Activated CD4-positive, alpha-beta memory T cell treated with anti-CD3 and anti-CD28 coated beads for 36 hours (primary cell): ENCODE results near the gene RABGAP1L. TPM values are rescaled to one million over a fixed set of nuclear protein-coding genes. Genes with fewer than 3 reads are reported as not detected.

ENCODE experiments used
- CTCF ChIA-PET: fragments of 350-600 bp; sonication (Branson Sonifier 250); formaldehyde crosslinking; loops from one replicate; lab custom pipeline; 2021; ENCODE audit warnings: antibody characterized with exemption, inconsistent platforms; lab: Charles Lee
- POLR2A ChIA-PET: fragments of 350-600 bp; sonication (Branson Sonifier 250); formaldehyde crosslinking; loops from one replicate; lab custom pipeline; 2021; ENCODE audit warnings: antibody characterized with exemption; lab: Charles Lee
- DNase-seq: peaks from one replicate; pipeline ENCODE4 v3.0.0-alpha.2; 2020
- H3K27ac Mint-ChIP-seq: one replicate; pipeline ENCODE4 v1.8.0; 2021; ENCODE audit warnings: mixed read lengths
- H3K27me3 Mint-ChIP-seq: one replicate; pipeline ENCODE4 v1.8.0; 2021; ENCODE audit warnings: mixed read lengths
- H3K36me3 Mint-ChIP-seq: one replicate; pipeline ENCODE4 v1.8.0; 2021; ENCODE audit warnings: mixed read lengths
- H3K4me1 Mint-ChIP-seq: one replicate; pipeline ENCODE4 v1.8.0; 2021; ENCODE audit warnings: low read depth, mixed read lengths
- H3K4me3 Mint-ChIP-seq: one replicate; pipeline ENCODE4 v1.8.0; 2021; ENCODE audit warnings: mild to moderate bottlenecking, mixed read lengths
- H3K9me3 Mint-ChIP-seq: one replicate; pipeline ENCODE4 v1.8.0; 2021; ENCODE audit warnings: mixed read lengths
- intact Hi-C: fragments of 100-400 bp; cut with micrococcal nuclease; formaldehyde crosslinking; loops from one replicate; pipeline ENCODE4 v1.15.1; 2023
- total RNA-seq, 2 experiments: library from RNA; stranded (reverse); gene quantifications; one replicate each; pipeline ENCODE4 v1.2.3, GENCODE V29; 2021

Gene RABGAP1L
- total RNA-seq, 2 experiments from 2014 or later = 30.5 to 30.9 TPM

GRCh38 chr1:174991473-174991872, 832.2 kb downstream of the RABGAP1L start:
- no peak overlapping the region for H3K4me3 Mint-ChIP-seq
- no peak overlapping the region for H3K27ac Mint-ChIP-seq

GRCh38 chr1:174995121-174995520, 835.8 kb downstream of the RABGAP1L start:
- Mint-ChIP-seq H3K27me3 (no peaks in the 10 kb centered on the region), H3K27ac (no peak overlapping the region), H3K9me3 (no peaks in the 10 kb centered on the region), H3K4me1 (peaks cover 21% of the 10 kb centered on the region), H3K4me3 (no peak overlapping the region), H3K36me3 (peaks cover 4% of the 10 kb centered on the region)
- CTCF ChIA-PET = interaction anchor here (0.7 kb wide), 1 partner anchor 63 kb away, joined by 3 read pairs; no protein-coding TSS in a partner anchor
- DNase-seq = no peak
- POLR2A ChIA-PET = no interaction called here
- intact Hi-C loops = loop anchor here (5.0 to 10.0 kb wide), 4 partner anchors 178 to 1520 kb away; partner anchors contain the start of genes PRDX6, RABGAP1L and RC3H1

More at GRCh38 chr1:174991473-174991872, 832.2 kb downstream of the RABGAP1L start:
- CTCF ChIA-PET = interaction anchor here (2.9 kb wide), 1 partner anchor 8 kb away, joined by 10 read pairs; no protein-coding TSS in a partner anchor
- H3K27me3 Mint-ChIP-seq = no peaks in the 10 kb centered on the region
- POLR2A ChIA-PET = no interaction called here
- intact Hi-C loops = loop anchor here (10.0 kb wide), 2 partner anchors 837 to 1517 kb away; partner anchors contain the start of genes PRDX6 and RABGAP1L
- no peaks in the 10 kb centered on the region for H3K9me3 Mint-ChIP-seq
- H3K36me3 Mint-ChIP-seq = peaks cover 15% of the 10 kb centered on the region
- DNase-seq = no peak
- H3K4me1 Mint-ChIP-seq = peaks cover 29% of the 10 kb centered on the region

DNA sequence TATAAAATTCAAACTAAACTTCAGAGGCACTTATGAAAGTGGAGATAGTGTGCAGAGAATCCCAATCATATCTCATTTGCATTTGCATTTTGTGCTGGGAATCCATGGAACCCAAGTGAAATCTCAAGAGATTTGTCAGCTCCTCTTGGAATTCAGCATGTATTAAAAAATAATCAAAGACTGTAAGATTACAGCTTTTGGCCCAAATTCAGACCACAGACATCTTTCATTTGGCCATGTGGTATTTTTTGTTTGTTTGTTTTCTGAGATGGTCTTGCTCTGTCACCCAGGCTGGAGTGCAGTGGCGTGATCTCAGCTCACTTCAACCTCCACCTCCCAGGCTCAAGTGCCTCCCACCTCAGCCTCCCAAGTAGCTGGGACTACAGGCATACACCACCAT, 836.6 kb downstream of the RABGAP1L start:
- CTCF ChIA-PET = interaction anchor here (0.7 to 4.3 kb wide), 3 partner anchors 12 to 112 kb away, joined by 3 to 20 read pairs (median 4); no protein-coding TSS in a partner anchor
- intact Hi-C loops = loop anchor here (5.0 to 10.0 kb wide), 4 partner anchors 179 to 1521 kb away; partner anchors contain the start of genes PRDX6, RABGAP1L and RC3H1

GRCh38 chr1:174996476-174996875, 837.2 kb downstream of the RABGAP1L start:
- H3K27ac Mint-ChIP-seq = peak overlapping the region; percentile 10
- POLR2A ChIA-PET = no interaction called here
- CTCF ChIA-PET = interaction anchor here (1.1 to 4.3 kb wide), 2 partner anchors 13 to 113 kb away, joined by 4 to 20 read pairs; no protein-coding TSS in a partner anchor

More for the DNA sequence above, 836.6 kb downstream of the RABGAP1L start:
- H3K27ac Mint-ChIP-seq = no peak overlapping the region
- DNase-seq = no peak
- H3K4me3 Mint-ChIP-seq = no peak overlapping the region
- H3K27me3 Mint-ChIP-seq = no peaks in the 10 kb centered on the region
- H3K4me1 Mint-ChIP-seq = peaks cover 22% of the 10 kb centered on the region
- POLR2A ChIA-PET = no interaction called here
- H3K9me3 Mint-ChIP-seq = no peaks in the 10 kb centered on the region
- H3K36me3 Mint-ChIP-seq = peaks cover 11% of the 10 kb centered on the region

DNA sequence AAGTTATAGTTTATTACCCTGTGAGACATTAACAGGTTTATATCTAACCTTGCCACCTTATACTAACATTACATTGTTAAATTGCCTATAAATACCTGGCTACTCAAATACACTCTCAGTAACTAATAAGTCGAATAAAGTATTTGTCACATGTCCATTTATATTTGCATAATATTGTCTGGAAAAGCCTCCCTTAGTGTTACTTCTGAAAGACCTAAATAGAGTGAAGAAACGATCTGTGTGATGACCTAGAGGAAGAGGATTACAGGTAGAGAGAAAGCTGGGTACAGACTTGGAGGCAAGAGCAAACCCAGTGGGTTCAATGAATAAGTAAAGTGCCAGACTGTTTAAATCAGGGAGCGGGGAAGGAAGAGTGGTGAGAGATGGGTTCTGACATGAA, 837.7 kb downstream of the RABGAP1L start:
- Mint-ChIP-seq H3K36me3 (peaks cover 21% of the 10 kb centered on the region), H3K4me3 (no peak overlapping the region), H3K4me1 (peaks cover 29% of the 10 kb centered on the region), H3K27ac (peak overlapping the region; percentile 40), H3K9me3 (no peaks in the 10 kb centered on the region), H3K27me3 (no peaks in the 10 kb centered on the region)
- POLR2A ChIA-PET = no interaction called here
- DNase-seq = no peak
- CTCF ChIA-PET = interaction anchor here (4.3 kb wide), 1 partner anchor 14 kb away, joined by 20 read pairs; no protein-coding TSS in a partner anchor
- intact Hi-C loops = loop anchor here (5.0 to 10.0 kb wide), 4 partner anchors 180 to 1522 kb away; partner anchors contain the start of genes PRDX6, RABGAP1L and RC3H1

More at GRCh38 chr1:174996476-174996875, 837.2 kb downstream of the RABGAP1L start:
- H3K9me3 Mint-ChIP-seq = no peaks in the 10 kb centered on the region
- peaks cover 16% of the 10 kb centered on the region for H3K36me3 Mint-ChIP-seq
- H3K27me3 Mint-ChIP-seq = no peaks in the 10 kb centered on the region
- intact Hi-C loops = loop anchor here (5.0 to 10.0 kb wide), 4 partner anchors 179 to 1522 kb away; partner anchors contain the start of genes PRDX6, RABGAP1L and RC3H1
- no peak overlapping the region for H3K4me3 Mint-ChIP-seq
- no peak for DNase-seq
- peaks cover 24% of the 10 kb centered on the region for H3K4me1 Mint-ChIP-seq

DNA sequence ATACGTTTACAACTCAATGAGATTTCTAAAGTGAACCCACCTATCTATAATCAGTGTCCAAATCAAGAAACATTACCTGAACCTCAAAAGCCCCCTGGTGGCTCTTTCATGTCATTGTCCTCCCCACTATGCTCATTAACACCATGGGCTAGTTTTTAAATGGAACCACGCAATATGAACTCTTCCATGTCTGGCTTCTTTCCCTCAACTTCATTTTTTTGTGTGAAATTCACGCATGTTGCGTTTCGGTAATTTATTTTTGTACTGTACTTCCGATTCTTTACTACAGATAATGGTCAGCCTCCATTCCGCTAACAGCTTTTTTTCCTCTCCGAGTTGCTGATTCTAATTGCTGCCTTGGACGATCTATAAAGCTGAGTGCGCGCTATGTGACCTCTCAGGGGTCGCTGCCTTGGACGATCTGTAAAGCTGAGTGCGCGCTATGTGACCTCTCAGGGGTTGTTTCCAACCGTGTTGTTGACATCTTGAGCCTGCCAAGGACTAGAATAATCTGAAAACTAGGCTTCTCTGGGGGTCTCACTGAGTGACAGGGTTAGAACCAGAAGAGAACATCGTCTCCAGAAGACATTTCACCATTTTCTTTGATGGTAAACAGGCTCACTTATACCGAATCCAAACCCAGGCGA, 839.4 kb downstream of the RABGAP1L start:
- ChIA-PET POLR2A (interaction anchor here (0.6 to 3.3 kb wide), 9 partner anchors 9 to 199 kb away, joined by 3 to 50 read pairs (median 10); partner anchors contain the start of gene MRPS14), CTCF (interaction anchor here (0.7 to 4.3 kb wide), 17 partner anchors 9 to 231 kb away, joined by 3 to 20 read pairs (median 6); partner anchors contain the start of gene MRPS14)
- no peaks in the 10 kb centered on the region for H3K9me3 Mint-ChIP-seq
- intact Hi-C loops = loop anchor here (1.0 to 10.0 kb wide), 13 partner anchors 25 to 1524 kb away; partner anchors contain the start of genes CENPL, DARS2, KIAA0040 and MRPS14
- no peak overlapping the region for H3K4me3 Mint-ChIP-seq
- H3K27ac Mint-ChIP-seq = no peak overlapping the region
- peaks cover 29% of the 10 kb centered on the region for H3K36me3 Mint-ChIP-seq
- peak; percentile 55 for DNase-seq
- peaks cover 42% of the 10 kb centered on the region for H3K4me1 Mint-ChIP-seq
- H3K27me3 Mint-ChIP-seq = no peaks in the 10 kb centered on the region

DNA sequence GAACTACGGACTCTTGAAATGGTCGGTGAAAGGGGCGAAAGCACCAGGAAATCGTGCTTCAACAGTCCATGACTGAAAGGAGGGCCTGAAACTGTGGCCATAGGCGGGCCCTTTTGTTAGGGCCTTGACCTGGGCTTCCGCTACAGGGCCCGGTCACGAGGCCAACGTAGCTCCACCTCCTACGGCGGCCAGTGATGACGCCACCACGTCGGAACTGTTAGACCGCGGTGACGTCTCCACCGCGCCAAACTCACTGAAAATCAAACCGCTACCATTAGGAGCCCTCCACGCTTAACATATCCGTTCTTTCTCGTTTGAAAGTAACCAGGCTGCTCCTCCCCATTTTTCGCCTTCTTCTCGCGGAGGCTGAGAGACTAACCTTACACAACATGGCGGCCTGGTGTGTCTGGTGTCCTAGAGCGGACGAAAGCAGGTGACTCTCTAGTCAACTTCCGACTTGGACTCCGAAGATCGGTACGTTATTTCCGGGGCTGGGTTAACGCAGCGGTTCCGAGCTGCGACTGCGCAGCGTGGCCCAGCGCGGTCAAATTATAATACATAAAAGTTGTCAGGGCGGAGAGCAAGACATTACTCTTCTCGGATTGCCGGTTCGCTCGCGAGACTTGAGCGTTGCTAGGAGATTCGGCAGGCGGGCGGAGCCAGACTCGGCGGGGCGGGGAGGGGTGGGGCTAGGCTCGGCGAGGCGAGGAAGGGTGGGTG, 840.1 kb downstream of the RABGAP1L start:
- Mint-ChIP-seq H3K27me3 (no peaks in the 10 kb centered on the region), H3K4me1 (peaks cover 49% of the 10 kb centered on the region), H3K36me3 (peaks cover 35% of the 10 kb centered on the region), H3K4me3 (no peak overlapping the region), H3K27ac (no peak overlapping the region), H3K9me3 (no peaks in the 10 kb centered on the region)
- CTCF ChIA-PET = interaction anchor here (0.7 to 4.3 kb wide), 17 partner anchors 9 to 232 kb away, joined by 3 to 20 read pairs (median 6); partner anchors contain the start of gene MRPS14
- POLR2A ChIA-PET = interaction anchor here (0.6 to 3.3 kb wide), 12 partner anchors 10 to 200 kb away, joined by 3 to 50 read pairs (median 8); partner anchors contain the start of gene MRPS14
- DNase-seq = peak; percentile 98
- intact Hi-C loops = loop anchor here (1.0 to 10.0 kb wide), 11 partner anchors 24 to 1525 kb away; partner anchors contain the start of genes CENPL, DARS2, KIAA0040 and MRPS14

GRCh38 chr1:174999936-175000696, 840.8 kb downstream of the RABGAP1L start, which contains the start of gene CACYBP:
TSS of gene CACYBP (plus strand) at chr1:174999947. CDS start at chr1:175000181, 234 bp downstream.
- H3K27me3 Mint-ChIP-seq = no peaks in the 10 kb centered on the region
- peaks cover 34% of the 10 kb centered on the region for H3K36me3 Mint-ChIP-seq
- CTCF ChIA-PET = interaction anchor here (0.6 to 2.7 kb wide), 7 partner anchors 14 to 232 kb away, joined by 3 to 14 read pairs (median 7); partner anchors contain the start of gene MRPS14
- intact Hi-C loops = loop anchor here (1.0 to 10.0 kb wide), 11 partner anchors 23 to 1525 kb away; partner anchors contain the start of genes CENPL, DARS2, KIAA0040 and MRPS14
- H3K4me1 Mint-ChIP-seq = peaks cover 53% of the 10 kb centered on the region
- H3K27ac Mint-ChIP-seq = no peak within 1 kb of the TSS
- POLR2A ChIA-PET = interaction anchor here (1.0 to 3.3 kb wide), 11 partner anchors 11 to 200 kb away, joined by 3 to 50 read pairs (median 10); partner anchors contain the start of gene MRPS14
- no peak within 1 kb of the TSS for H3K4me3 Mint-ChIP-seq
- no peaks in the 10 kb centered on the region for H3K9me3 Mint-ChIP-seq
- peak; percentile 48 for DNase-seq

- no peaks in the 10 kb centered on the region for H3K9me3 Mint-ChIP-seq
- H3K4me1 Mint-ChIP-seq = peaks cover 59% of the 10 kb centered on the region
- no peak overlapping the region for H3K4me3 Mint-ChIP-seq
- peaks cover 39% of the 10 kb centered on the region for H3K36me3 Mint-ChIP-seq
- no peaks in the 10 kb centered on the region for H3K27me3 Mint-ChIP-seq
- DNase-seq = no peak
- CTCF ChIA-PET = interaction anchor here (0.6 to 1.3 kb wide), 3 partner anchors 23 to 201 kb away, joined by 3 to 9 read pairs (median 4); partner anchors contain the start of gene MRPS14
- POLR2A ChIA-PET = interaction anchor here (1.0 to 3.3 kb wide), 6 partner anchors 11 to 201 kb away, joined by 4 to 50 read pairs (median 12); partner anchors contain the start of gene MRPS14
- no peak overlapping the region for H3K27ac Mint-ChIP-seq
- intact Hi-C loops = no loop called here
Observed at GRCh38 chr1:175000697-175001187, 841.4 kb downstream of the RABGAP1L start.

DNA sequence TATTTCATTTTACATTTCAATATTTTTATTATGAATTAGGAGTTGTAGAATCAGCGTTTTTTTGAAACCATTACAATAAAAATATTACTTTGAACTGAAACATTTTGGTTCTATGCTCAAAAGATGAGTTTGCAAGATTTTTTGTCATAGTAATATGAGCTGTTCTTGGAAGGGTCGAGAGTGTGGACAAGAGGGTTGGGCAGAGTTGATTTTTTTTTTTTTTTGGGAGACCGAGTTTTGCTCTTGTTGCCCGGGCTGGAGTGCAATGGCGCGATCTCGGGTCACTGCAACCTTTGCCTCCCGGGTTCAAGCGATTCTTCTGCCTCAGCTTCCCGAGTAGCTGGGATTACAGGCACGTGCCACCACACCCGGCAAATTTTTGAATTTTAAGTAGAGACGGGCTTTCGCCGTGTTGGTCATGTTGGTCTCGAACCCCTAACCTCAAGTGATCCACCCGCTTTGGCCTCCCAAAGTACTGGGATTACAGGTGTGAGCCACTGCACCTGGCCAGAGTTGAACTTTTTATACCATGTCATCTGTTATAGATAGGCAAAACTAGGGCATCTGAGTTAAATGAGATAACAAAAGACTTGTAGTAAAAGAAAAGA, 843.7 kb downstream of the RABGAP1L start:
- H3K4me1 Mint-ChIP-seq = peaks cover 49% of the 10 kb centered on the region
- no peaks in the 10 kb centered on the region for H3K9me3 Mint-ChIP-seq
- CTCF ChIA-PET = no interaction called here
- H3K4me3 Mint-ChIP-seq = peak overlapping the region; percentile 56
- intact Hi-C loops = no loop called here
- peak overlapping the region; percentile 82 for H3K27ac Mint-ChIP-seq
- H3K27me3 Mint-ChIP-seq = no peaks in the 10 kb centered on the region
- H3K36me3 Mint-ChIP-seq = peaks cover 52% of the 10 kb centered on the region
- DNase-seq = no peak
- POLR2A ChIA-PET = interaction anchor here (0.6 to 2.5 kb wide), 2 partner anchors 20 to 21 kb away, joined by 3 to 14 read pairs; partner anchors contain the start of gene MRPS14
